ENCODE data around the gene STK11IP. TPM values are rescaled to one million over a fixed set of nuclear protein-coding genes. Genes with fewer than 3 reads are reported as not detected.

STK11IP gene
- total RNA-seq, 4 donors from 2014 or later: 8.9 to 24.2 (median 14.3) TPM

GRCh38 chr2:219578811-219579613 is 18.6 kb upstream of the STK11IP start:
- Histone ChIP-seq H3K27ac (replicated peaks in 1 of 4) (no peak overlapping the region), H3K4me1 (no peaks in the 10 kb centered on the region), H3K4me3 (no peak overlapping the region), H3K27me3 (peaks cover 0 to 45% (median 0%) of the 10 kb centered on the region in 4 donors), H3K36me3 (no peaks in the 10 kb centered on the region), H3K9me3 (no peaks in the 10 kb centered on the region)
- no peak for DNase-seq (ENCODE audit: extremely low spot score)
- intact Hi-C loops (cut with DNase I): no loop called here
- TF ChIP-seq EP300 (IDR thresholded peaks at IDR 0.05) (no peak), POLR2AphosphoS5 (IDR thresholded peaks at IDR 0.05) (no peak), POLR2A (IDR thresholded peaks at IDR 0.05; ENCODE audit: low read depth) (no peak), CTCF (IDR thresholded peaks at IDR 0.05) (no peak)
- WGBS: 73% methylated on average over 8 of the region's 8 CpGs

GRCh38 chr2:219581346-219581745 is 16.3 kb upstream of the STK11IP start:
- no peak overlapping the region for H3K4me3 ChIP-seq
- H3K36me3 ChIP-seq: no peaks in the 10 kb centered on the region
- H3K27me3 ChIP-seq: peaks cover 0 to 28% (median 0%) of the 10 kb centered on the region in 4 donors
- TF ChIP-seq EP300 (IDR thresholded peaks at IDR 0.05) (no peak), POLR2AphosphoS5 (IDR thresholded peaks at IDR 0.05) (no peak), CTCF (IDR thresholded peaks at IDR 0.05) (no peak), POLR2A (IDR thresholded peaks at IDR 0.05; ENCODE audit: low read depth) (no peak)
- intact Hi-C loops (cut with DNase I): no loop called here
- WGBS: 78% methylated on average over 2 of the region's 2 CpGs
- no peak for DNase-seq (ENCODE audit: extremely low spot score)
- H3K27ac ChIP-seq (replicated peaks in 1 of 4): no peak overlapping the region
- H3K4me1 ChIP-seq: no peaks in the 10 kb centered on the region
- H3K9me3 ChIP-seq: no peaks in the 10 kb centered on the region

- Histone ChIP-seq H3K9me3 (no peaks in the 10 kb centered on the region), H3K4me3 (no peak overlapping the region), H3K36me3 (no peaks in the 10 kb centered on the region), H3K27ac (replicated peaks in 1 of 4) (no peak overlapping the region), H3K27me3 (no peaks in the 10 kb centered on the region), H3K4me1 (peaks cover 0 to 2% (median under 1%) of the 10 kb centered on the region in 4 donors)
- no peak for DNase-seq (ENCODE audit: extremely low spot score)
- WGBS: 67% methylated on average over 4 of the region's 4 CpGs
- intact Hi-C loops (cut with DNase I): no loop called here
- TF ChIP-seq CTCF (IDR thresholded peaks at IDR 0.05): no peak
- no peak for TF ChIP-seq EP300 (IDR thresholded peaks at IDR 0.05)
- TF ChIP-seq POLR2A (IDR thresholded peaks at IDR 0.05; ENCODE audit: low read depth): no peak
- TF ChIP-seq POLR2AphosphoS5 (IDR thresholded peaks at IDR 0.05): no peak
These were observed 6.6 kb upstream of the STK11IP start for GRCh38 chr2:219591091-219591490.

GRCh38 chr2:219592736-219593135 is 4.9 kb upstream of the STK11IP start:
- H3K27ac ChIP-seq (replicated peaks in 1 of 4): no peak overlapping the region
- H3K36me3 ChIP-seq: no peaks in the 10 kb centered on the region
- no peaks in the 10 kb centered on the region for H3K27me3 ChIP-seq
- no peak overlapping the region for H3K4me3 ChIP-seq
- TF ChIP-seq POLR2A (IDR thresholded peaks at IDR 0.05; ENCODE audit: low read depth) (no peak), POLR2AphosphoS5 (IDR thresholded peaks at IDR 0.05) (no peak), CTCF (IDR thresholded peaks at IDR 0.05) (no peak), EP300 (IDR thresholded peaks at IDR 0.05) (no peak)
- intact Hi-C loops (cut with DNase I): no loop called here
- no peaks in the 10 kb centered on the region for H3K9me3 ChIP-seq
- peaks cover 10 to 14% (median 10%) of the 10 kb centered on the region in 4 donors for H3K4me1 ChIP-seq
- DNase-seq (ENCODE audit: extremely low spot score): no peak
- 70% methylated on average over 6 of the region's 6 CpGs for WGBS
